Activated T-cell treated with anti-CD3 and anti-CD28 coated beads, Interleukin-2, amount 50 U/mL, for 1 hour (primary cell): ENCODE measurements around the gene SCARF2.
"Not testable (repeated sequence)": the region's sequence is repeated elsewhere in the genome, so short reads cannot be mapped to it uniquely, and the experiment has no call there.

Experiments used
- DNase-seq: peaks from one replicate; pipeline ENCODE4 v3.0.0-alpha.2; 2020

SCARF2 gene

DNA sequence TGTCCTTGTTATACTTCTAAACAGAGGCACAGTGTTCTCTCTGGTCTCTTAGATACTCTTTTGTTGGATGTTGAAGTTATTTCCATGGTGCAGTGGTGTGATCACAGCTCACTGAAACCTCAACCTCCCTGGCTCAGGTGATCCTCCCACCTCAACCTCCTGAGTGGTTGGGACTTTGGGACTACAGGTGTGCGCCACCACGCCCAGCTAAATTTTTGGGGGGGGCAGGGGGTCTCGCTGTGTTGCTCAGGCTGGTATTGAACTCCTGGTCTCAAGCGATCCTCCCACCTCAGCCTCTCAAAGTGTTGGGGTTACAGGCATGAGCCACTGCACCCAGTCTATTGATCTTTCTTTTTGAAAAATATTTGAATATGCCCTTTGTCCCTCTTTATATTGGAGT, 28.7 kb downstream of the SCARF2 start:
- no peak for DNase-seq

DNA sequence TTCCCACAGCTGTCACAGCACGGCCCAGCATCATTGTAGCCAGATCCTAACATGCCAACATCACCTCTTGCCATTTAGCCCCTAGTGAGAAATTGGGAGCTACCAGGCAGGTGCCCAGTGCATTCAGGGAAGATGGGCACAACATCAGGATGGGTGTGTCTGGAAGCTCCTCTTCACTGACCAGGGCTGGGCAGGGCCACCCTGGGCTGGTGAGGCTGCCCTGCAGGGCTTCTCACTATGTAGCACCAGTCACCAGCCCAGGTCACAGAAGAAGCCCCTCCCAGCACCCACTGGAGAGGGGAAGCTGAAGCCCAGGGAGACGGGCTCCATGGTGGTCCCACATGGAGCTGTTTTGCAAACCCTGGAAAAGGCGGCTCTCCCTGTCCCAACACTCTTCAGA, 29.8 kb downstream of the SCARF2 start:
- DNase-seq, result no peak

GRCh38 chr22:20406686-20407408, 30.8 kb downstream of the SCARF2 start:
- DNase-seq, result no peak

DNA sequence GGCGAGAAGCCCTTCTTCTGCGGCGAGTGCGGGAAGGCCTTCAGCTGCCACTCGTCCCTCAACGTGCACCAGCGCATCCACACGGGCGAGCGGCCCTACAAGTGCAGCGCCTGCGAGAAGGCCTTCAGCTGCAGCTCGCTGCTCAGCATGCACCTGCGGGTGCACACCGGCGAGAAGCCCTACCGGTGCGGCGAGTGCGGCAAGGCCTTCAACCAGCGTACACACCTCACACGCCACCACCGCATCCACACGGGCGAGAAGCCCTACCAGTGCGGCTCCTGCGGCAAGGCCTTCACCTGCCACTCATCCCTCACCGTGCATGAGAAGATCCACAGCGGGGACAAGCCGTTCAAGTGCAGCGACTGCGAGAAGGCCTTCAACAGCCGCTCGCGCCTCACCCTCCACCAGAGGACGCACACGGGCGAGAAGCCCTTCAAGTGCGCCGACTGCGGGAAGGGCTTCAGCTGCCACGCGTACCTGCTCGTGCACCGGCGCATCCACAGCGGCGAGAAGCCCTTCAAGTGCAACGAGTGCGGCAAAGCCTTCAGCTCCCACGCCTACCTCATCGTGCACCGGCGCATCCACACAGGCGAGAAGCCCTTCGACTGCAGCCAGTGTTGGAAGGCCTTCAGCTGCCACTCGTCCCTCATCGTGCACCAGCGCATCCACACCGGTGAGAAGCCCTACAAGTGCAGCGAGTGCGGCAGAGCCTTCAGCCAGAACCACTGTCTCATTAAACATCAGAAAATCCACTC, 31.5 kb downstream of the SCARF2 start:
- no peak for DNase-seq

GRCh38 chr22:20405291-20405930, 32.2 kb downstream of the SCARF2 start:
- DNase-seq, result no peak

DNA sequence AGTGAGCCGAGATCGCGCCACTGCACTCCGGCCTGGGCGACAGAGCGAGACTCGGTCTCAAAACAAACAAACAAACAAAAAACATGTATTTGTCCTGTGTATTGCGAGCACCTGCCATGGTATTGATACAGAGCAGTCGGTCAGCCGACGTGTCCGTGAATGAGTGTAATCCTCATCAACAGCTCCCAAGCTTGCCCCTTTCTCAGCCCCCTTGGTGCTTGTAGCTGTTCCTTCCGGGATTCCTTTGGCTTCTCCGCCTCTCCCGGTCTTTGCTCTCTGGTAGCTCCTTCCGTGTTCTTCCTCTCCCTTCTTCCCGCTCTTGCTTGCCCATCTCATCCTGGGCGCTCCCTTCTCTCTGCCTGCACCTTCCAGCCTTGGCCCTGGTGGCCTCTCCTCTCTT, 32.7 kb downstream of the SCARF2 start:
- DNase-seq, result no peak

- no peak for DNase-seq
Measured at GRCh38 chr22:20403779-20404140, 33.9 kb downstream of the SCARF2 start.

GRCh38 chr22:20402960-20403778, 34.5 kb downstream of the SCARF2 start:
- no peak for DNase-seq

DNA sequence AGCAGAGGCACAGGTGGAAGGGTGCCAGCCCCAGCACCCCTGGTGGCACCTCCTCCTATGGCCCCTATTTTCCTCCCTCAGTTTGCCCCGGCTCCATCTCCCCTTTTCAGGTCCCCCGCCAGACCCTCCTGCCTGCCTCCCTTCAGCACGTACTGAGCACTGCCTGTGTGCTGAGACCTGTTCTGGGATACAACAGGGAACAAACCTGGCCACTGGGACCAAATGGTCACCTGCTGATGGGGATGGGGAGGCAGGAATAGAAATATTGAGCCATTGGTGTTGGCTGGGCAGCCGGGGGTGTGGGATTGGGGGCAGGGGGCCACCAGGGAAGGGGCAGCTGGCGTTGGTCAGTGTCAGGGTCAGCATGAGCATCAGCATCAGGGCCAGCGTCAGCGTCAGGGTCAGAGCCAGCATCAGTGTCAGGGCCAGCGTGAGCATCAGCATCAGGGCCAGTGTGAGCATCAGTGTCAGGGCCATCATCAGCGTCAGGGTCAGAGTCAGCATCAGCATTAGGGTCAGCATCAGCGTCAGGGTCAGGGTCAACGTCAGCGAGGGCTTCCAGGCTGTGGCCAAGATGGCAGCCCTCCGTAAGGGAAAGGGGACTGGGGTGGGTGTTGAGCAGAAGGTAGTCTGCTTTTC, 36.1 kb downstream of the SCARF2 start:
- DNase-seq, result no peak

DNA sequence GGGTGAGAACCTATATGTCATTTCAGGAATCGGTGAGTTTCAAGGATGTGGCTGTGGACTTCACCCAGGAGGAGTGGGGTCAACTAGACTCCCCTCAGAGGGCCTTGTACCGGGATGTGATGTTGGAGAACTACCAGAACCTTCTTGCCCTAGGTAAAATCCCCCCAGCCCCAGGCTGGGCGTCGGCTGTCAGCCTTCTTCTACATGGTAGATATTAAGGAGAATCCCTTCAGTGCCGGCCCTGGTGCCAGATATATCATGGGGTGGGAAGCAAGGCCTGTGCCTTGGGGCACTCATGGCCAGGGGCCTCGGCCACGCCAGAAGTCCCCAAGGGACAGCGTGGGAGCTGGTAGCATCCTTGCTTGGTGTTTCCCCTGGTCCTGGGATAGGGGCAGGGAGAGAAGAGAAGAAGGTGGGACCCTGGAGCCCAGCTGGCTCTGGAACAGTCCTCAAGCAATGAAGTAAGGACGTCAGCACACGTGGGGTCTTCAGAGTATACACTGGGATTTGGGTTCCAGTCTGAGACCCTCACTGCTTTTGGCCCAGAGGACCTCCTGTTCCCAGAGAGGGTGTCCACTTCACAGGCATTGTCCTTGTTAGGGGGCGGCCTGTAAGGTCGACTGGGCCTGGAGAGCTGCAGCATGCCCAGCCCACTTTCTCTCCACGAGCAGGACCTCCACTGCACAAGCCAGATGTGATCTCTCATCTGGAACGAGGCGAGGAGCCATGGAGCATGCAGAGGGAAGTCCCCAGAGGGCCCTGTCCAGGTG, 36.8 kb downstream of the SCARF2 start:
- no peak for DNase-seq

- no peak for DNase-seq
Measured at GRCh38 chr22:20399866-20400605, 37.6 kb downstream of the SCARF2 start.

DNA sequence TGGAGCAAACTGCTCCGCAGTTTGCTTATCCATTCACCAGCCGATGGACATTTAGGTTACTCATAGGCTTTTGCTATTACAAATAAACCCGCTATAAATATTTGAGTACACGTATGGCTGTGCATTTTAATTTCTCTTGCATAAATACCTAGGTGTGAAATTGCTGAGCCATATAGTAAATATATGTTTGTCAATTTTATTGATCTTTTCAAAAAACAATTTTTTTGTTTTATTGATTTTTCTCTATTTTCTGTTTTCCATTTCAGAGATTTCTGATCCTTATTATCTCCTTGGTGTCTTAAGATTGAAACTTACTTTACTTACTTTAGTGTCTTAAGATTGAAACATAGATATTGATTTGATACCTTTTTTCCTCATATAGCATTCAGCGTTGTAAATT, 39.2 kb downstream of the SCARF2 start:
- no peak for DNase-seq

DNA sequence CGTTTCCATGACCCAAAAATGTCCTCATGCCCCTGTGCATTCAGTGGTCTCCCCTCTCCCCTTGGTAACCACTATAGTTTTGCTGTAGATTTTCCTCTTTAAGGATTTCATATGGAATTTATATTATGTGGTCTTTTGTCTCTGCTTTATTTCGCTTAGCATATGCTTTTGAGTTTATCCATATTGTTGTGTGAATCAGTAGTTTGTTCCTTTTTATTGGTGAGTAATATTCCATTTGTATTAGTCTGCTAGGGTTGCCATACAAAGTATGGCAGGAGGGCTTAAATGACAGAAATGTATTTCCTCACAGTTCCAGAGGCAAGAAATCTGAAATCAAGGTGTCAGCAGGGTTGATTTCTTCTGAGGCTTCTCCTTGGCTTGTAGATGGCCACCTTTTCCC, 40.1 kb downstream of the SCARF2 start:
- DNase-seq, result no peak

- no peak for DNase-seq
Measured at GRCh38 chr22:20396639-20397038, 41.0 kb downstream of the SCARF2 start.

DNA sequence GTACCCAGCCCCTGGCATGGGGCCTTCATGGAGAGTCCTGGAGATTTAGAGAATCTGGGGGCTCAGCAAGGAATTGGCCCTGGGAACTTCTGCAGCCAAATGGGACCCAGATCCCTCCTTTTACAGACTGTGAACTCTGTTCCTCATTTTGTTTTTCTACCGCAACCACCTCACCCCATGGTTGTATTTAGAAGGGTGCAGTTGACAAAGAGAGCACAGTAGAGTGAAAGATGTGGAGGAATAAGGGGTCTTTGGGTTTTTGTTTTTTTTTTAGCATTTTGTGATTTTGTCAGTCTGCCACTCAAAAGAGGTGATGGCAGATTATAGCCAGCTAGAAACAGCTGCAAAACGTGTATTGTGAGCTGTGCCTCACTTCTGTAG, 41.7 kb downstream of the SCARF2 start:
- no peak for DNase-seq

DNA sequence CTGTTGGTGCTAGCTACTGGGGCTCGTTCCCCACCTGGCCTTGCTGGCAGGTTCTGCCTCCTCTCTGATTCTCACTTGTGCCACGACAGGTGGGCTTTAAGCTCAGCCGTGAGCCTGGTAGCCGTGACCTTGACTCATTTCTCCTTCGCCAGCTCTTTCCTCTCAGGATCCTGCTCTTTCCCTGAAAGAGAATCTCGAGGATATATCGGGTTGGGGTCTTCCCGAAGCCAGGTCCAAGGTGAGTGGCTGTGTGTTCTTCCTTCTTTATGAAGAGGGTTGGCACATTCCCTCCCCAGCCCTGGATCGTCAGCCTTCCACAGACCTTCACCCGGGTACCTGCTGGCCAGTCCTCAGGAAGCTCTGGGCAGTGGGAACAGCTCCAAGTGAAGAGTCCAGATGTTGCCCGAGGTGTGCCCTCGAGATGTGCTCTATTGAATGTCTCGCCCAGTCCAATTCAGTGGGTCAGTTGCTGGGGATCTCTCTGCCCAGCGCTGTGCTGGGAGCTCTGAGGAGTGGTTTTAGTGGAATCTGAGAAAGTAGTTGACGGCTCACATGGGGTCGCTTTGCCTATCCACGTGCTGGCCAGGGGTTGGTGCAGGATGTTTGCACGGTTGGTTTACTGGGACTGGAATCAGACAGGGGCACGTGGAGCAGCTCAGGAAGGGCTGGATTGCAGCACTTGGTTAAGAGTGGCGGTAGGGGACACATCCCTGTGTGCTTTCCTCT, 42.3 kb downstream of the SCARF2 start:
- no peak for DNase-seq

- DNase-seq, result peak; percentile 83
Measured at GRCh38 chr22:20393705-20394476, 43.7 kb downstream of the SCARF2 start, which contains the start of gene ZNF74. ZNF74 (plus strand) TSS chr22:20394151; CDS start chr22:20394629, 478 bp downstream.

DNA sequence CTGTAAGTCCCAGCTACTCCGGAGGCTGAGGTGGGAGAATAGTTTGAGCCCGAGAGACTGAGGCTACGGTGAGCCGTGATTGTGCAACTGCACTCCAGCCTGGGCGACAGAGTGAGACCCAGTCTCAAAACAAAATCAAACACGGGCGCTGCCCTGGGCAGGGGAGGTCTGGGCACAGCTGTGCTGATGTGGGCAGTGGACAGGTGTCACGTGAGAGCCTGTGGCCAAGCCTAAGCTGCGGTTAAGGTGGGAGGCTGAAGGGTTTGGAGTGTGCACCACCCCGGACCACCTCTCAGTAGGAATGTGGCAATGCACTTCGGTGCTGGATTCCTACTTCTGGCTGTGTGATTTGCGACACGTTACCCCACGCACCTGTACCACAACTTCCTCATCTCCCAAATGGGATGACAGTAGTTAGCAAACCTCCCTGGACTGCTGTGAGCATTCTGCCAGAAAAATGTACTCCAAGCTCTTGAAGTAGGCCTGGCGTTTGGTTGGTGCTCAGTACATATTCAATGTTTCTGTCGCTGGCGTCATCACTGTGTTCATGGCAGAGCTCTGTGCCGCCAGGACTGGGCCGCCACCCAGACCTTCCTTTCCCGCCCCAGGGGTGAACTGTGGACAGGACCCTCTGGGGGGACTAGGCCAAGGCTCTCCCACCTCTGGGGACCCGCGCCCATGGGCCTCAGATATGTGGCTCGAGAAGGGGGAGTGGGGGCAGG, 44.5 kb downstream of the SCARF2 start:
- DNase-seq, result no peak

DNA sequence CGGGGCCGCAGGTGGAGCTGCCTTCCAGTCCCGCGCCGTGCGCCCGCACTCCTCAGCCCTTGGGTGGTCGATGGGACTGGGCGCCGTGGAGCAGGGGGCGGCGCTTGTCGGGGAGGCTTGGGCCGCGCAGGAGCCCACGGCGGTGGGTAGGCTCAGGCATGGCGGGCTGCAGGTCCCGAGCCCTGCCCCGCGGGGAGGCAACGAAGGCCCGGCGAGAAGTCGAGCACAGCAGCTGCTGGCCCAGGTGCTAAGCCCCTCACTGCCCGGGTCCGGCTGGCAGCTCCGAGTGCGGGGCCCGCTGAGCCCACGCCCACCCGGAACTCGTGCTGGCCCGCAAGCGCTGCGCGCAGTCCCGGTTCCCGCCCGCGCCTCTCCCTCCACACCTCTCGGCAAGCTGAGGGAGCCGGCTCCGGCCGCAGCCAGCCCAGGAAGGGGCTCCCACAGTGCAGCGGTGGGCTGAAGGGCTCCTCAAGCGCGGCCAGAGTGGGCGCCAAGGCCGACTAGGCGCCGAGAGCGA, 45.2 kb downstream of the SCARF2 start:
- DNase-seq, result not testable (repeated sequence)
